Ammon's horn (tissue), 1 donor: ENCODE data around the gene BMP2.

ENCODE experiments used
- DNase-seq: peaks from one replicate; pipeline ENCODE4 v3.0.0-alpha.2; 2016; ENCODE audit warnings: low spot score

Gene BMP2

DNA sequence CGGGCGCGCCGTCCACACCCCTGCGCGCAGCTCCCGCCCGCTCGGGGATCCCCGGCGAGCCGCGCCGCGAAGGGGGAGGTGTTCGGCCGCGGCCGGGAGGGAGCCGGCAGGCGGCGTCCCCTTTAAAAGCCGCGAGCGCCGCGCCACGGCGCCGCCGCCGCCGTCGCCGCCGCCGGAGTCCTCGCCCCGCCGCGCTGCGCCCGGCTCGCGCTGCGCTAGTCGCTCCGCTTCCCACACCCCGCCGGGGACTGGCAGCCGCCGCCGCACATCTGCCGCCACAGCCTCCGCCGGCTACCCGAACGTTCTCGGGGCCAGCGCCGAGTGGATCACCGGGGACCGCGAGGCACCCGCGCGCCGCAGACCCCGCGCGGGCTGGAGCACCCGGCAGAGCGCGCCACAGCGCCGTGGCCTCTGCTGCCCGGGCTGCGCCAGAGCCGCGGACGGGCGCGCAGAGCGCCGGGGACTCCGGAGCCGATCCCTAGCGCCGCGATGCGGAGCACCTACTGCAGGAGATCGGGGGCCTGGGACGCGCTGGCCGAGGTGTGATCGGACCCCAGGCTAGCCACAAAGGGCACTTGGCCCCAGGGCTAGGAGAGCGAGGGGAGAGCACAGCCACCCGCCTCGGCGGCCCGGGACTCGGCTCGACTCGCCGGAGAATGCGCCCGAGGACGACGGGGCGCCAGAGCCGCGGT lies at the start of gene BMP2:
Gene BMP2 (plus strand): TSS at position 151 of the 692 bp plus-strand sequence. CDS start 2,441 bp downstream, outside the sequence.
- peak; percentile 52 for DNase-seq

DNA sequence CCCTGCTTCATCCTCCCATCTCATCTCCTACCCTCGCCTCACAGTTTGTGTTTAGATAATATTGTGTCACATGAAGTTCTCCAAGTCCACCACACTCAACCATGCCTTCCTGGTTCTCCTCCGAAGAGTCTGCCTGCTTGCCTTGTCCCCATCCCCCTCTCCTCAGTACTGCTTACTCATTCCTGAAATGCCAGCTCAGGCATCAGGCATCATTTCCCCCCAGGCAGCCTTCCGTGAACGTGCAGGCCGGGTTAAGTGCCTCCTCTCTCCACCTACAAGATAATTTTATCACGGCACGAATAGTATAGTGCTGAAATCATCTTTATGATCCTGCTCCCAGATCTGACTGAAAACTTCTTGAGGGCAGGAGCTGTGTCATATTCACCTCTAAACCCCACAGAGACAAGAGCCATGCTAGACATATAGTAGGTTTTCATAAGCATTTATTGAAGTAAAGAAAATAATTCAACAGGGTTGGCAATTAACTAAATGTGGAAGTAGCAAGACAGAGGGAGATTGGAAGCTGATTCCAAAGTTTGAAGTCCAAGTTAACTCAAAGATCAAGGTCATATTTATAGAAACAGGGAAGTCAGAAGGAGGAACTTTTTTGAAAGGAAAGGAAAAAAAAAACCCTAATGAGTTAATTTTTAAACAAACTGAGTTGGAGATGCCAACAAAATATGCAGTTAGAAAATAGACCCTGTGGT lies 48.7 kb upstream of the BMP2 start:
- no peak for DNase-seq

DNA sequence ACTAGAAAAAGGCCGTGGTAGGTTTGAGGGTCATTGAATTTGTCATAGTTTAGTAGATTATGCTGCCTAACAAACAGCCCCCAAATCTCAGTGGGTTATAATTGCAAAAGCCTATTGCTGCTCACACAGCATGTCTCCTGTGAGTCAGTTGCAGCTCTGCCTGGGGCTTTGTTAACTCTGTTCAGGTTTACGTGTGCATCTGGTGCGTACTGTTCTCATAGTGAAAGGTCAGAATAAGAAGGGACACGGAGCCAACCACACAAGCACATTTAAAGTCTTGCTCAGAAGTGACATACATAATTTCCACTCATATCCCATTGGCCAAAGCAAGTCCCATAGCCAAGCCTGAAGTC lies 48.1 kb upstream of the BMP2 start:
- DNase-seq: no peak

DNA sequence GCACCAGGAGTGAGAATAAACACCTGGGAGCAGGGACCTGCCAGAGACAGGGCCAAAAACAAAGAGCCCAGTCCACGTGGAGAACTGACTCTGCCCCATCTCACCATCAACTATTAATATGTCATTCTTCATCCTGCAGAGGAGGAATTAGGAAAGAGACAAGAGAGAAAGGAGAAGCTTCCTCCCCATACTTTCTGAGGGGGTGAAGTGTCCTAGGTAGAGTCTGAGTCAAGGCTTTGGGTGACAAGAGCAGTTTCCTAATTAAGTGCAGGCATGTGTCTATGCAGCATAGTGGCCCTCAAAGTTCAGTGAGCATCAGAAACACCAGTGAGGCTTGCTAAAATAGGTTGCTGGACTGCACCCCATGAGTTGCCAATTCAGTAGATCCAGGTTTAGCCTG lies 40.7 kb upstream of the BMP2 start:
- DNase-seq: no peak

DNA sequence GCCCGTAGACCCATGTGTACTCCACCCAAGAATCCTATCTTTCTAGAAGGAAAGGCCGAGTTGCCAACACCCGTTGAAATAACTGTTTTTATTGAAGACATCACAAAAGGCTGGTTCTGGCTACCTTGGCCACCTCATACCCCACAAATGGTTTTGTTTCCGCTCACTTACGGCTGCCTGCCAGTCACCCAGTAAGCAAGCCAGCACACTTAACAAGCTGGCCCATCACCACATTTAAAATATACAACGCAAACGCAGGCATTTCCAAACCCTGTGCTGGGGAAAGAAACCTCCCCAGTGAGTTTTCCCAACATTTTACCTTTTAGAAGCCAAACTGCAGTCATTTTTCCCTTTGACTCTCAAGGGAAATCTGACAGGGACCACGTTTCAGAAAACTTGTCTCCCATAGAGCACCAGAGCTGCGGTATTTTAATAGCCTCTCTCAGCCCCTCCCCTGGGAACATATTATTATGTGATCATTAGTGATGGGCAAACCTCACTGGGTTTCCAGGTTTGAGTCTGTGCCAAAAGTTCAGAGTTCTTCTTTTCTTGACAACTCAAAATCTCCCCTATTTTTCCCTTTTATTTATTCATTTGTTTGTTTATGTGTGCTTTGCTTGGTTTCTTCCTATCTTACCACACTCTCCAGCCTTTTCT lies 36.7 kb upstream of the BMP2 start:
- no peak for DNase-seq

DNA sequence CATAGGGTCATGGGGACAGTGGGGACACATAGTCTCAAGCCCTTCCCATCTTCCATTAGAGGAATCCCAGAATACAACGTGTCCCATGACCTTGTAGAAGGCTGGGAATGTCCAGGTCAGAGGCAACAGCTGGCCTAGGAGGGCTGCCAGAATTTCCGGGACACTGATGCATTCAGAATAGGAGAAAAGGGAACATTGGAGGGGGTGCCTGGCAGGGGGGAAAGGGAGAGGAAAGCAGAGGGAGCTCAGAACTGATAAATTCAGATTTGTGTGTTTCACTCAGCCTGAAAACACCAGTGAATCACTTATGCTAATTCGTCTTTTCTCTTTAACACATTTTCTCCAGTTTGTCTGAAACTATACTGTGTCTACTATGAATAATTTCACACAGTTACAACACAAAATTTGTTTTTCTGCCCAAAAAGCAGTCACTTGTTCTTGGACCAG lies 35.5 kb upstream of the BMP2 start:
- peak; percentile 75 for DNase-seq

DNA sequence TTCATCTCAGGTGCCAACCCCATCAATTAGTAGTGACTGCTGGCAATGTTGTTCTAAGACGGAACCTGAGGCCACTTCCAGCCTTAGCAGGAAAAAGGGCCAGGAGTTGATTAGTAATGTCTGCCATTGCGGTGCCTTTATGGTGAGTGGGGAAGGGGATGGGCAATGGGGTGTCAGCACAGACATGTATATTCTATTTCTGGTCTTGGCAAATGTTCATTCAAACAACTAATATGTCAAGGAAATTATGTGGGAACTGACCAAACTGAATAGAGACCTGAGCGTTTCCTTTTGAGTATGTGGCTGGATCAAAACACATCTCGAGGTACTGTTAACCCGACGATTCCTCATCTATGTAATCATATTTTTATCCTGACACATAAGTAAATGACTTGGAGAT lies 34.6 kb upstream of the BMP2 start:
- no peak for DNase-seq

DNA sequence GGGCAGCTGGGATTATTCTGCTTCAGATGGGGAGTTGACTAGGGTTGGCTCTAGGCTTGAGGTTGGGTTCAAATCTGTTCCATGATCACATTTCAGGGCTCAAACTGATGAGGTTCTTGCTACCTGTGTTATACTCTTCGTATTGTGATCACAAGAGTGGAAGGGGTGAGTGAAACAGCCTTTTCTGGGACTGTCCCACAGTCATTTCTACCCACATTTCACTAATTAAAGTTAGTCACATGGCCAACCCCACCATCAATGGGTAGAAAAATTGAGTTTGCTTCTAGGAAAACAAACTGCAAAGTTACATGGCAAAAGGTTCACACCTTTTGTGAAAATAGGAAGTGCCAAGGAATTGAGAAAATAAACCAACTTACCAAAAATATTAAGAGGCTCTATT lies 33.5 kb upstream of the BMP2 start:
- DNase-seq: no peak

DNA sequence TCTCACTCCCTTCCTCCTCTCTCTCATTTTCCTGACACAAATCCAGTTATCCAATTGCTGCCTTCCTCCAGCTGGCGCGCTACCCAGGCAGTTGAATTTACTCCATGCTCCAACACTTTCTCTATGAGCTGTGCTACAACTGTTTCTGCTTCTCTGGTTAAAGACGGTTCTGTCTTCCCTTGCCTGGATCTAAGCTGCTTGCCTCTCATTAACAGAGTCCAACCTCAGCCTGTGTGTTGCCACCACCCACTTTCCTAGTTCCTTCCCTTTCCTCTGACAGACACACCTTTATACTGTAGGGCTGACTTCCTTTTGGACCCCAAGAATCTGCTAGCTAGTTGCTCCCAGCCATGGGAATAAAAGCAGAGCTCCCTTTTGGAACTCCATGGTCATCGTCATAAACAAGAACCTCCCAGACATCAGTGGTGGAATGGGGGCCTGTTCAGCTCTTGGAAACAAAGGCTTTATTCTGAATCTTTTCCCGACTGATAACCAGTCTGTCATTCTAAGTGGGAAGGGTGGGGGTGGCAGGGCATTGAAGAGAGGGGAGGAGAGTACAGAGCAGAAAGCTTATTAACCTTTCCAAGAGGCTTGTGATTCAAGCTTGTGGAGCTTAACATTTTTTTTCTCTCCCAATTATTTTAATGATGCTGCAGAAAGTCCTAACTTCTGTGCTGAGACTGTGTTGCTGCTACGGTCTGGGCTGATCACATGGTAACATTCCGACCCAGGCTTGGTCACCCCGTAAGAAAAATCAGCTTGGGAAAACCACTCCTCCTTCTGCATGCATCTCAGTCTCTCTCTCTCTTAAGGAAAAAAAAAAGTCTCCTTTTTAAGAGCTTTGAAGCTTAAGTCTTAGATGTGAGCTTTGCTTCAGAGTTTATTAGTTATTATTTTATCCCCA lies 31.3 kb upstream of the BMP2 start:
- DNase-seq: peak; percentile 75

DNA sequence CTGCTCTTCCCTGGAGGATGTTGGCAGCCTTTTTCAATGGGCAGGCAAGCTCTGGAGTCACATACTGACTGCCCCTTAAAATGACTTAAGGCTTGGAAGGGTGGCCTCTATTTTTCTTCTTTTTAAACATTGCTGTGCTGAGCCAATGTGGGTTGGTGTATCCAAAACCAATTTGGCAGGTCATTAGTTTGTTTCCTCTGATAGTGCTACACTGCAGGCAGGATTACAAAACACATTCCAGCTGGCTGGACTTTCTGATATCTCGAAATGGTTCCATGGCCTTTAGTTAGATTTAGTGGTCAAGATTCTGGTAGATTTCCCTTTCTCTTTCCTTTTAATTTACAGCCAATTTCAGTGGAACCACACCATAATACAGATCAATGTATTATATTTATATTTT lies 28.1 kb upstream of the BMP2 start:
- no peak for DNase-seq

DNA sequence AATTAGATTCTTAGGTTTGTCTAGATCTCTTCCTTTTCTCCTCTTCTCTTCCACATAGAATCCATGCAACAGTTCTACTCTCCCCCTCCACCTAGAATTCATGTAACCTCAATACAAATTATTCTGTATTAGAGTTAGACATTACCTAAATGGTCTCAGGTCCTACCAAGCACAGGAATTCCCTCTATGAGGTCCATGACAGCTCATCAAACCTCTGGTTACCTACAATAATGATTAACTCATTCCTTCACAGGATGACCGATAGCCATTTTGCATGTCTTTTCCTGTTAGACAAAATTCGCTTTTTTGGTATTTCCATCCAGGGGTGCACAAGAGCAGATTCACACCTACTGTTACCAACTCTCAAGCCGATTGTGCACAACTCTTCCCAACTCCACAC lies 27.4 kb upstream of the BMP2 start:
- DNase-seq: no peak

DNA sequence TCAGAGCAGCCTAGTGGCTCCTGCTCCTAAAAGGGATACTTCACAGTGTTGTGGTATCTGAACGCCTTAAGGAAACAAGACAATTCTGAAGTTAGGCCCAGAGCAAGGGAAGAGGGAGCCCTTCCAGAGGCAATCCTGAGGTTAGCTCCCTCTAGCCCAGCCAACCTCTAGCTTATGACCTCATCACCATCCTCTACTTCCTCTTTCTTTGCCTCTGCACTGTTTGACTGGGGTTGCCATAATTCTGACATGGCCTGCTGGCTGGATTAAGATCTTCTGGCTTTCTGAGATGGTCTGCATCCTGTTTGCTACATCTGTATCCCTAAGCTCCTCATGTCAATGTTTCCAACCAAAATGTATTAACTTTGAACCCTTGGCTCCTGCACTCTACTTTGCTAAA lies 23.3 kb upstream of the BMP2 start:
- DNase-seq: no peak

DNA sequence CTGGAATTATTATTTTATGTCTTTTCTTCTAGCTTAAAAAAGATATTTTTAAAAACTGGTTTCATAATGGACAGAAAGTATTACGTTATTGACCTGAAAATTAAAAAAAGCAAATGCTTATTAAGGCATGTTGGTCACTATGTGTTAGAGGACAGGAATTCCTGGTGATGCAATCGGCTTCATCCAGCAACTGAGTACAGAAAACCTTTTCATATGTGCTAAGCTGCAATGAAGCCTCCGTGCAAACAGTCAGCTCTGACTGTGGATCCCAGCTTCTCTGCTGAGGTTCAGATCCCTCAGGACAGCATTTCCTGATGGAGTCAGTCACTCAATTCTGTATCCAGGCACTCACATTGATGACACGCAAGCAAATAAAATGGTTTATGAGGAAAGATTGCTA lies 22.7 kb upstream of the BMP2 start:
- no peak for DNase-seq

DNA sequence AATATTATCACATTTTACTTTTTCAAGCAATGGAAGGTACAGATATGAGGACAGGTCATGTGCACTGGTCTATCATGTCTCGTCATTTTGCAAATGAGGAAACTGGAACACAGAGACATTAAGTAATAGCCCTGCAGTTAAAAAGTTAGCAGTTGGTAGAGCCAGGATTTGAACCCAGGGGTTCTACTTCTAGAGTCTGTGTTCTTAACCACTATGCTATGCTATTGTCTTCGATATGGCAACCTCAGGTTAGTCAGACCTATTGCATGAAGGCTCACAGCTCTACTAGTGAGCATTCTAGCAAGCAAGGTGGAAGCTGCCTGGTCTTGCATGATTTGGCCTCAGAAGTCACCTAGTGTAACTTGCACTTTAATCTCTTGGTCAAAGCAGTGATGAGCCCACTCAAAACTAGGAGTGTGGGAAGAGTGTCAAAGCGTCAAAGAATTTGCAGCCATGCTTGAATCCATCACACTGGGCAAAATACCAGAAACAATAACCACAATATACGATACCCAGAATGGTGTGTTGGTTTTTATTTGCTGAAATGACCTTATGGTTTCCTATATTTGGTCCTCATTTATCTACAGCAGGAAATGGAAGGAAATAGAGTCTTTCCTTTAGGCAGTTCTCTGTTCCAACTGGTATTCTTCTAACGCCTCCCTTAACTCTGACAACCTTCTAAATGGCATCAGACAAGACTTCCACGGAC lies 20.4 kb upstream of the BMP2 start:
- peak; percentile 32 for DNase-seq

DNA sequence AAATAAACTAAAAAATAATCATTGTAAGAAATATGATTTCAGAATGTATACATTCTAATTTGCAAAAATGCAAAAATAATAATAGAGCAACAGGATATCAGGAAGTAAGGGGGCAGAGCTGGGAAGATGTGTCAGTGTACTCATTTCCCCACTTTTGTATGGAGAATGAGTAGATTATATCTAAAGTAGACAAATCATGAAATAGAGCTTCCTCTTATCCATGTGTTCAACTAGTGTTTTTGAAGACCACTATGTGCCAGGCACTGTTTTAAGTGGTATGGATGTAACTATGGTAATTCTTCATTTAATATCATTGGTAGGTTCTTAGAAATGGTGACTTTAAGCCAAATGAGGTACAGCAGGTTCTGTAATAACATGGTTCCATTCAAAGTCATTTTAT lies 17.0 kb upstream of the BMP2 start:
- DNase-seq: no peak

DNA sequence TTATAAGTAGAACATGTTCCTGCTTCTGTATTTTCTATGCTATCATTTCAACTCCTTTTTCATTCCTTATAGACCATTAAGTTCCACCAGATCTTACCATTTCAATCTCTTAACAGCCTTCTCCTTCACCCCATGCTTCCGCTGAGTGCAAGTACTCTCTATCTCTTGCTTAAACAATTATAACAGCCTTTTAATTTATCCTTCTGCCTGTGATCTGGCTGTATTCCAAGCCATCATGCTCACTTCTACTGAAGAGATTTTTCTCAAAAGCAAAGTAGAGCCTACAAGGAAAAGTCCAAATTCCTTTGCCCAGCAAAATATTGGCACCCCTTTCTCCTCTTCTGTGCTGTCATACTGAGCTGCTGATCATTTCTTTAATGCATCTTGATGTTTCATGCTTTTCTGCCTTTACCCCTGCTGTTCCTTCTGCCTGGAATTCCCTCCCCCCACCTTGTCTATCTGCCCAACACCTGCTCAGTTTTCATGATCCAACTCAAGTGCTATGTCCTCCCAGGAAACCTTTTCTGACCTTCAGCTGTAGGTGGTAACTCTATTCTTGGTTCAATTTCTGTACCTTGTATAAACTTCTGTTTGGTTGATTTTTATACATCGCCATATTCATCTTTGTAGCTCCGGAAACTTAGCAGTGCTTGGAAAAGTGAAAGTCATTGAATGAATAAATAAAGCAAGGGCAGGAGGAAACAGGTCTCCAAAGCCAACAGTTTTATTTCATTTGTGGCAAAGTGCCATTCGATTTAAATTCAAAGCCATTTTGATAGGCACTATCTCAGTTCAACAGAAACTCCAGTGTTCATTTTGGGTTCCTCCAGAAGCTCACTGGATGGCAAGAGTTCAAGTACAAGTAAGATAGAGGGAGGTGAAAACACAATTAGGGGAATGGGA lies 10.5 kb upstream of the BMP2 start:
- no peak for DNase-seq

DNA sequence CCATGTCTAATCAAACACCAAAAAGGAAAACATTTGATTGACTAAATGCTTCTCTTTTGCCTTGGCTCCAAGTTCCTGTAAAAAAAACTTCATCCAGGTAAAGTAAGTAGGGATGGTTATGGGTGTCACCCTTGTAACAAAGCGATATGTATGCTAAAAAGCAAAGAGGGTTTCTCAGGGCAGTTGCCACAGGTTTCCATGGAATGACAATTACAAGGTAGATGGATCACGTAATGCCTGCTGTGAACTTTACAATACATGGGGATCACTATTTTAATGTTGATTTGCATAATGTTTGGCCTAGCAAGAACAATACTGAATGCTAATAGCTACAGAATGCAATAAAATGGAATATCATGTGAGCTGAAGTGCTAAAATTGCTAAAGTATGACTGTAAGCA lies 2.9 kb upstream of the BMP2 start:
- no peak for DNase-seq

DNA sequence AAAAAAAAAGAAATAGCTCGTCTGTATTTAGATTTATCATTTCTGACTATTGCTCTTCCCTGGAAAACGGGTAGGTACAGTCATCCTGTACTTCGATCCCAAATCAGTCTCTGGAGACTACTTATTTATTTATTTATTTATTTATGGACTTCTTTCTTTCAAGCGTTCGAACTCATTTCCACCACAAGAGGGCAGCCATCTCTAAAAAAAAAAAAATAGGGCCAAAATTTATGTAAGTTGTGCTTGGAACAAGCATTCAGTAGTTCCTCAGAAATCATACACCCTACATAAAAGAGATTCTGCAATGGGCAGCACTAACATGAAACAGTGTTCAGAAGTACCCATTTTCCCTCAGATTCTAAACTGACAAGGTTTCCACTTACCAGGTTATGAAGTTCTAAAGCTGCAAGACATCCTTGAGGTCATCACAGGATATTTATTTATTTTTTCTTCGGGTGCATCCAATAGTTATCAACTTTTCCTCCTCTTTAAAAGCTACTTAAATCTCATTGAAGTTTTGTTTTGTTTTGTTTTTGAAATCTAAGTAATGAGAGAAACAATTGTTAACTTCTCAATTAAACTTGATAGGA lies 1.9 kb upstream of the BMP2 start:
- DNase-seq: peak; percentile 48

DNA sequence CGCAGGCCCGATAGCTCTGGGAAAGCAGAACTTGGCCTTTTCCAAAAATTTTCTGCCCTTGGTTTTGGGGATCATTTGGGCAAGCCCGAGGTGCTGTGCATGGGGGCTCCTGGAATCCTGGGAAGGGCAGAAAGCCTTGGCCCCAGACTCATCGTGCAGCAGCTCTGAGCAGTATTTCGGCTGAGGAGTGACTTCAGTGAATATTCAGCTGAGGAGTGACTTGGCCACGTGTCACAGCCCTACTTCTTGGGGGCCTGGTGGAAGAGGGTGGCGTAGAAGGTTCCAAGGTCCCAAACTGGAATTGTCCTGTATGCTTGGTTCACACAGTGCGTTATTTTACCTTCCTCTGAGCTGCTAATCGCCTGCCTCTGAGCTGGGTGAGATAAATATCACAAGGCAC lies 1.1 kb upstream of the BMP2 start:
- DNase-seq: no peak

DNA sequence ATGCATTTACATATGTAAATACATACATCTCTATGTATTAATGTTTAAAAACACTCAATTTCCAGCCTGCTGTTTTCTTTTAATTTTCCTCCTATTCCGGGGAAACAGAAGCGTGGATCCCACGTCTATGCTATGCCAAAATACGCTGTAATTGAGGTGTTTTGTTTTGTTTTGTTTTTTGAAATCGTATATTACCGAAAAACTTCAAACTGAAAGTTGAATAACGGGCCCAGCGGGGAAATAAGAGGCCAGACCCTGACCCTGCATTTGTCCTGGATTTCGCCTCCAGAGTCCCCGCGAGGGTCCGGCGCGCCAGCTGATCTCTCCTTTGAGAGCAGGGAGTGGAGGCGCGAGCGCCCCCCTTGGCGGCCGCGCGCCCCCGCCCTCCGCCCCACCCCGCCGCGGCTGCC lies 355 bp upstream of the BMP2 start:
- DNase-seq: no peak
